AG04449 (cell line): ENCODE measurements around the gene ODF2L.

Source experiments
- CTCF ChIA-PET: fragments of 350-600 bp; formaldehyde crosslinking; extraction: SDS; loops from one replicate; lab custom pipeline; 2021; ENCODE audit warnings: antibody characterized with exemption; lab: Yijun Ruan, JAX
- POLR2A ChIA-PET: fragments of 400-600, 350-600 bp; formaldehyde crosslinking; extraction: SDS; loops from one replicate; lab custom pipeline; 2020; ENCODE audit warnings: antibody characterized with exemption, inconsistent platforms; lab: Yijun Ruan, JAX
- DNase-seq: peaks from one replicate; pipeline ENCODE4 v3.0.0-alpha.2; 2010; ENCODE audit warnings: low read depth, low spot score
- H3K4me3 ChIP-seq: 2 replicates; pipeline ENCODE4 v1.5.1; 2011; ENCODE audit warnings: low read depth, mild to moderate bottlenecking, control low read depth, low read length
- TF ChIP-seq, protein P1 (sequence below): IDR thresholded peaks from one replicate; pipeline ENCODE4 v1.5.1; 2011; ENCODE audit warnings: mild to moderate bottlenecking, moderate library complexity, low read length, control low read depth, inconsistent platforms; ENCODE audit not compliant: insufficient read depth; ENCODE audit errors: missing control alignments

Gene ODF2L

DNA sequence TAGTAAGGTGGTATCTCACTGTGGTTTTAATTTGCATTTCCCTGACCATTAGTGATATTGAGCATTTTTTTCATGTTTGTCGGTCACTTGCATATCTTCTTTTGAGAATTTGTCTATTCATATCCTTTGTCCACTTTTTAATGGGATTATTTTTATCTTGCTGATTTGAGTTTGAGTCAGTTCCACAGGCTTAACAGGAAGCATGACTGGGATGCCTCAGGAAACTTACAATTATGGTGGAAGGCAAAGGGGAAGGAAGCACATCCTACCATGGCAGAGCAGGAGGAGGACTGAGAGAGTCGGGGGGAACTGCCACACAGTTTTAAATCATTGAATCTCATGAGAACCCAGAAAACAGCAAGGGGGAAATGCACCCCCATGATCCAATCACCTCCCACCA, 51.1 kb downstream of the ODF2L start:
- ChIA-PET CTCF (no interaction called here), POLR2A (no interaction called here)
- no peak for DNase-seq
- H3K4me3 ChIP-seq = no peak overlapping the region
- TF ChIP-seq, protein P1, sequence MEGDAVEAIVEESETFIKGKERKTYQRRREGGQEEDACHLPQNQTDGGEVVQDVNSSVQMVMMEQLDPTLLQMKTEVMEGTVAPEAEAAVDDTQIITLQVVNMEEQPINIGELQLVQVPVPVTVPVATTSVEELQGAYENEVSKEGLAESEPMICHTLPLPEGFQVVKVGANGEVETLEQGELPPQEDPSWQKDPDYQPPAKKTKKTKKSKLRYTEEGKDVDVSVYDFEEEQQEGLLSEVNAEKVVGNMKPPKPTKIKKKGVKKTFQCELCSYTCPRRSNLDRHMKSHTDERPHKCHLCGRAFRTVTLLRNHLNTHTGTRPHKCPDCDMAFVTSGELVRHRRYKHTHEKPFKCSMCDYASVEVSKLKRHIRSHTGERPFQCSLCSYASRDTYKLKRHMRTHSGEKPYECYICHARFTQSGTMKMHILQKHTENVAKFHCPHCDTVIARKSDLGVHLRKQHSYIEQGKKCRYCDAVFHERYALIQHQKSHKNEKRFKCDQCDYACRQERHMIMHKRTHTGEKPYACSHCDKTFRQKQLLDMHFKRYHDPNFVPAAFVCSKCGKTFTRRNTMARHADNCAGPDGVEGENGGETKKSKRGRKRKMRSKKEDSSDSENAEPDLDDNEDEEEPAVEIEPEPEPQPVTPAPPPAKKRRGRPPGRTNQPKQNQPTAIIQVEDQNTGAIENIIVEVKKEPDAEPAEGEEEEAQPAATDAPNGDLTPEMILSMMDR = no peak

DNA sequence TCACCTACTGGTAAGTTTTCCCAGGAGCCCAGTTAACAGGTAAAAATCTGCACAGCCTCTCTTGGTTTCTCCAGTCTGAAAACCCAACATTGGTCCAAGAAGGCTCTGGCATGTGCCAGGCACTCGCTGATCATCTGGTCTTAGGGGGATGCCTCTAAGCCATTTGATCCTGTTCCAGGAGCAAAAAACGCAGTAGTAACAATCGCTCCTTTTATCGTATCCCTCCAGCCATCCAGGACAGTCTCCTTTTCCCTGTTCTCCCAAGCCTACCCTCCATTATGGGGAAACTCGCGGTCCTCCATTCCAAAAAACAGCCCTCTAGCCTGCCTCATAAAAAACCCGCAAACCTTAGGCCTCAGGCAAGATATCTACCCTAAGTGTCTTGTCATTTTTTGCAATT, 56.2 kb downstream of the ODF2L start:
- no peak for DNase-seq
- POLR2A ChIA-PET = no interaction called here
- H3K4me3 ChIP-seq = no peak overlapping the region
- CTCF ChIA-PET = no interaction called here
- TF ChIP-seq, protein P1 = no peak

DNA sequence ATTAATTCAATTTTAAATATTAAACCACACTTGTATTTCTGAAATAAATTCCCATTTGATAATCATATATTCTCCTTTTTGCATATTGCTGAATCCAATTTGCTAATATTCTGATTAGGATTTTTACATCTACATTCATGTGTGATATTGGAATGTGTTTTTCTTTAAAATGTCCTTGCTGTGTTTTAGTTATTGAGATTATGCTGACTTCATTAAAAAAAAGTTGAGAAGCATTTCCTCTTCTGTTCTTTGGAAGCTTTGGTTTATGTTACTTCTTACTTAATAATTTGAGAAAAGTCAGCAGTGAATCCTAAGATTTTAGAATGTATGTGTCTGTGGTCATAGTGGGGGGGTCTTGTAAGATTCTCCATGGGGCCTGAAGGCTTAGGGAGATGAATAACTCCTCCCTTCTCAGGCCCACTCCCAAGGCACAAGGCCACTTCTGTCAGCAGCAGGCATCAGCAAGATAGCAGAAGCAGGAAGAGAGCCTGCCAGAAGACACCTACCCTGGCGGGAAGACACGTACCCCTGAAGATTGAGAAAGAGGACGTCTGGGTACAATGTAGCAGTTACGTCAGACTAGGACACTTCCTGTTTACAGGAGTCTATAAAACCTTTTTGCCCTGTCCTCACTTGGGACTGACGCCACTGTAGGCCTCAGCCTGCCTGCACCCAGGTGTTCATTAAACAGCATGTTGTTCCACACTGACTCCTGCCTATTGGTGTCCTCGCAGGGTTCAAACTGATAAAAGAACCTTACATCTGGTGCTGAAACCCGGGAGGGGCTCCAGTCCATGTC, 56.9 kb downstream of the ODF2L start:
- POLR2A ChIA-PET = no interaction called here
- no peak overlapping the region for H3K4me3 ChIP-seq
- DNase-seq = no peak
- TF ChIP-seq, protein P1 = no peak
- CTCF ChIA-PET = no interaction called here

DNA sequence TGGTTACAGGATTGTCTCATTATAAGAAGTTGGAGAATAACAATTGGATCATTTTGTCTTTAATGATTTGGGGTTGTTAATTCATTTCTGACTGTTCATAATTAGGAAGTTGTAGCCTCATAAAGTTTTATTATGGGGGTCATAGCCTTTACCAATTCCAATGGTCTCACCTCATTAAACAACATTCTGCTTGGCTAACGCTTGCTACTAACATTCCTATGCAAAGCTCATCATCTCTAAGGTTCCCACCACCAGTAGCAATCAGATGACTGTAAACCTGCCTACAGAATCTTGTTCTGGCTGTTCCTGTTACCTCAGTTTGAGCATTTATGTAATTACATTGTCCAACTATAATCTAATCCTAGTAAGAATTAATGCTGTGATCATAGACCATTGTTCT, 60.2 kb downstream of the ODF2L start:
- POLR2A ChIA-PET = no interaction called here
- CTCF ChIA-PET = no interaction called here

DNA sequence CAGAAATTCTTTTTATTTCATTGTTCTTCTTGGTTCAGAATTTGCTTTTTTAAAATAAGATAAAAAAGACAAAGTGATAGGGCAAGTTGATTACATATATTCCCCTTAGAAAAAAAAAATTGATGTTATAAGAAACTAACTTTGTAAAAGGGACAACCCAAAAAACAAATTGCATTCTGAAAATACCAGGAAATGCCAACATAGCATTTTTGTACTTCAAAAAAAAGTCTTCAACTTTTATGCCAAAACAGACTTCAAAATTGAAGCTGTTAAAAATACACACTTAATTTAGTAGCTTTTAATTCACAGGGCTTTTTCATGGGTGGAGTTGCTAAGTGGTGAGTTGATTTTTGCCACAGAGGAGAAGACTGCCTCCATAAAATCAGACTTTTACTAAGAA, 70.9 kb downstream of the ODF2L start:
- TF ChIP-seq, protein P1 = no peak
- ChIA-PET POLR2A (no interaction called here), CTCF (no interaction called here)
- no peak overlapping the region for H3K4me3 ChIP-seq
- no peak for DNase-seq

More for the DNA sequence above, 60.2 kb downstream of the ODF2L start:
- TF ChIP-seq, protein P1 = no peak
- no peak for DNase-seq
- H3K4me3 ChIP-seq = no peak overlapping the region

DNA sequence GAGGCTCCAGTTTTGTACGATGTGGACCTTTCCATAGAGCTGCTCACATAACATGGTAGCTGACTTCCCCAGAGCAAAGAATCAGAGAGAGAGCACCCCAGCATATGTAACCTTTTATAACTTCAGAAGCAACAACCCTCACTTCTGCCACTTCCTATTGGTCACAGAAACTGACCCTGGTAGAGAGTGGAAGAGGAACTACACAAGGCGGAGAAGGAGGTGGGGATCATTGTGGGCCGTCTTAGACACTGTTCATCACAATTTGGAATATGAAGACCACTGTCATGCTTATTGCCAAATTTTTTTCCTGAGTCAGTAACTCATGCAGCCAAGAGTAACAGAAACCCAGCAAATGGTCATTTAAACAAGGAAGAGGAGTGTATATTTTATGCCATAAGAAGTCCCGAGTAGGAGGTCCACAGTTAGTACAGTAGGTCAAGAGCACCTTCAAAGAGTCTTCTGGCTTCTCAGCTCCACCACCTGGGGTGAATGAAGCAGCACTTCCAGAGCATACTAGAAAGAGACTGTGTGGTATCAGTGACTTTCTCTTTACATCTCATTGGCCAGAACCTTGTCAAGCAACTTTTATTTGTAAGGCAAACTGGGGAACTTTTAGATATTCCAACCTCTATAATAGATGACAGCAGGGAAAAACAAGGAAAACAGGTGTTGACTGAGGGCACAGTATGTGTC, 71.8 kb downstream of the ODF2L start:
- POLR2A ChIA-PET = no interaction called here
- H3K4me3 ChIP-seq = no peak overlapping the region
- CTCF ChIA-PET = no interaction called here
- no peak for DNase-seq
- TF ChIP-seq, protein P1 = no peak
